HCT116 (cell line): ENCODE results near the gene CTDSPL2. TPM values are rescaled to one million over a fixed set of nuclear protein-coding genes. Genes with fewer than 3 reads are reported as not detected.

Source experiments
- ATAC-seq: fragments of 200-7000 bp; cut with Tn5 transposase; 2 replicates; pipeline ENCODE4 v1.9.1; 2020; ENCODE audit warnings: mild to moderate bottlenecking, moderate library complexity
- BruUV-seq: library from RNA; stranded (reverse); fragments of 400-500 nt; replicated peaks from 2 replicates; lab custom pipeline; 2021; lab: Mats Ljungman, UMichigan
- CTCF ChIA-PET: fragments of 300-600 bp; sonication (Branson Sonifier 250); formaldehyde crosslinking; loops from one replicate; lab custom pipeline; 2021; ENCODE audit warnings: antibody characterized with exemption; lab: Charles Lee
- POLR2A ChIA-PET: fragments of 300-600, 350-600 bp; sonication (Branson Sonifier 250); formaldehyde crosslinking; loops from one replicate; lab custom pipeline; 2021; ENCODE audit warnings: antibody characterized with exemption; lab: Charles Lee
- RAD21 ChIA-PET, 2 experiments: fragments of 300-600 bp; sonication (Branson Sonifier 250); formaldehyde crosslinking; loops; one replicate each; lab custom pipeline; 2023; ENCODE audit warnings: low total read pairs in 2 of 2; ENCODE audit not compliant: uncharacterized antibody in 2 of 2, unreplicated experiment in 2 of 2, low non-redundant PET in 1 of 2; lab: Charles Lee
- DNase-seq: peaks from one replicate; pipeline ENCODE4 v3.0.0-alpha.2; 2010; ENCODE audit warnings: low read depth, low spot score
- H2AFZ ChIP-seq: fragments of 200-600 bp; shearing (Covaris generic), sonication (generic); 2 replicates; pipeline ENCODE4 v1.6.1; 2017; ENCODE audit warnings: low read depth, mixed run types, mixed read lengths, antibody characterized with exemption, low read length; ENCODE audit not compliant: poor library complexity, severe bottlenecking
- H3K27ac ChIP-seq: 2 replicates; pipeline ENCODE4 v1.5.1; 2012; ENCODE audit warnings: low read depth, low read length
- H3K27me3 ChIP-seq: fragments of 200-600 bp; sonication (generic); 2 replicates; pipeline ENCODE4 v1.6.1; 2016; ENCODE audit warnings: mixed run types, low read length, mixed read lengths; ENCODE audit not compliant: insufficient read depth
- H3K36me3 ChIP-seq, 2 experiments: fragments of 200-500 bp in 1 of 2; fragments of 200-600 bp in 1 of 2; sonication (Bioruptor generic) in 1 of 2; sonication (generic) in 1 of 2; 2 replicates each; pipeline versions ENCODE4 v1.5.1 to v1.6.1; 2014 to 2016; ENCODE audit warnings: low read length in 2 of 2, inconsistent platforms in 1 of 2, mixed read lengths in 1 of 2, mixed run types in 1 of 2; ENCODE audit not compliant: insufficient read depth in 2 of 2, control insufficient read depth in 1 of 2
- H3K4me1 ChIP-seq, 2 experiments: fragments of 200-600 bp in 1 of 2; sonication (generic) in 1 of 2; 2 replicates each; pipeline versions ENCODE4 v1.5.1 to v1.6.1; 2012 to 2017; ENCODE audit warnings: low read length in 2 of 2, inconsistent platforms in 1 of 2, mild to moderate bottlenecking in 1 of 2, mixed read lengths in 1 of 2, mixed run types in 1 of 2, moderate library complexity in 1 of 2; ENCODE audit not compliant: insufficient read depth in 2 of 2, control insufficient read depth in 1 of 2
- H3K4me2 ChIP-seq: fragments of 200-600 bp; sonication (generic); 2 replicates; pipeline ENCODE4 v1.6.1; 2017; ENCODE audit warnings: mixed run types, low read length, mixed read lengths
- H3K4me3 ChIP-seq, 2 experiments: fragments of 200-600 bp in 1 of 2; sonication (generic) in 1 of 2; replicated peaks in 1 of 2; 2 replicates each; pipeline ENCODE4 v1.5.1; 2011 to 2016; ENCODE audit warnings: low read length in 2 of 2, control low read depth in 1 of 2, low read depth in 1 of 2, mild to moderate bottlenecking in 1 of 2, mixed read lengths in 1 of 2, mixed run types in 1 of 2
- H3K79me2 ChIP-seq: fragments of 200-600 bp; sonication (generic); 2 replicates; pipeline ENCODE4 v1.6.1; 2017; ENCODE audit warnings: mild to moderate bottlenecking, mixed run types, low read length, moderate library complexity, mixed read lengths; ENCODE audit not compliant: insufficient read depth
- H3K9ac ChIP-seq: fragments of 200-600 bp; sonication (generic); 2 replicates; pipeline ENCODE4 v1.6.1; 2016; ENCODE audit warnings: low read length, mixed read lengths
- H3K9me2 ChIP-seq: fragments of 200-600 bp; sonication (generic), shearing (Covaris generic); 2 replicates; pipeline ENCODE4 v1.6.1; 2017; ENCODE audit warnings: mixed run types, mild to moderate bottlenecking, moderate library complexity; ENCODE audit not compliant: insufficient read depth
- H3K9me3 ChIP-seq, 2 experiments: fragments of 200-500 bp in 1 of 2; fragments of 200-600 bp in 1 of 2; sonication (Bioruptor generic) in 1 of 2; sonication (generic) in 1 of 2; 2 replicates each; pipeline ENCODE4 v1.6.1; 2014 to 2017; ENCODE audit warnings: low read length in 2 of 2, mixed read lengths in 2 of 2, inconsistent platforms in 1 of 2, low read depth in 1 of 2, mild to moderate bottlenecking in 1 of 2, mixed run types in 1 of 2, moderate library complexity in 1 of 2; ENCODE audit not compliant: control insufficient read depth in 1 of 2, insufficient read depth in 1 of 2
- H4K20me1 ChIP-seq: fragments of 200-600 bp; sonication (generic), shearing (Covaris generic); 2 replicates; pipeline ENCODE4 v1.6.1; 2017; ENCODE audit warnings: mixed run types, mild to moderate bottlenecking, moderate library complexity; ENCODE audit not compliant: insufficient read depth
- ATF3 ChIP-seq: IDR thresholded peaks from 2 replicates; pipeline ENCODE4 v1.6.1; 2012
- CEBPB ChIP-seq: IDR thresholded peaks from 2 replicates; pipeline ENCODE4 v1.6.1; 2012; ENCODE audit warnings: low read depth
- CTCF ChIP-seq, 3 experiments: fragments of 200-600 bp in 1 of 3; sonication (generic) in 1 of 3; IDR thresholded peaks in 2 of 3; conservative IDR thresholded peaks in 1 of 3; 2 replicates each; pipeline ENCODE4 v1.5.1; 2012 to 2017; ENCODE audit warnings: low read depth in 2 of 3, low read length in 2 of 3, antibody characterized with exemption in 1 of 3, borderline replicate concordance in 1 of 3, control low read depth in 1 of 3, mild to moderate bottlenecking in 1 of 3, mixed read lengths in 1 of 3, mixed run types in 1 of 3, moderate library complexity in 1 of 3; ENCODE audit not compliant: insufficient read depth in 1 of 3
- EGR1 ChIP-seq: IDR thresholded peaks from 2 replicates; pipeline ENCODE4 v1.6.1; 2012; ENCODE audit warnings: low read depth
- ELF1 ChIP-seq: IDR thresholded peaks from 2 replicates; pipeline ENCODE4 v1.6.1; 2012; ENCODE audit warnings: low read depth, borderline replicate concordance
- EZH2 ChIP-seq: fragments of 200-600 bp; sonication (generic); IDR thresholded peaks from 2 replicates; pipeline ENCODE4 v1.6.1; 2017; ENCODE audit warnings: antibody characterized with exemption, mixed run types
- EZH2phosphoT487 ChIP-seq: fragments of 200-600 bp; IDR thresholded peaks from 2 replicates; pipeline ENCODE4 v1.6.1; 2018; ENCODE audit warnings: antibody characterized with exemption, borderline replicate concordance
- MAX ChIP-seq: IDR thresholded peaks from 2 replicates; pipeline ENCODE4 v1.6.1; 2012
- POLR2A ChIP-seq: IDR thresholded peaks from 2 replicates; pipeline ENCODE4 v1.7.0; 2011; ENCODE audit warnings: borderline replicate concordance; ENCODE audit not compliant: insufficient read depth, insufficient read length; ENCODE audit errors: extremely low read depth
- RAD21 ChIP-seq: IDR thresholded peaks from 2 replicates; pipeline ENCODE4 v1.6.1; 2012; ENCODE audit warnings: low read depth, mild to moderate bottlenecking
- SIN3A ChIP-seq: IDR thresholded peaks from 2 replicates; pipeline ENCODE4 v1.6.1; 2012; ENCODE audit warnings: low read depth
- SP1 ChIP-seq: IDR thresholded peaks from 2 replicates; pipeline ENCODE4 v1.6.1; 2012; ENCODE audit warnings: low read depth
- SRF ChIP-seq: IDR thresholded peaks from 2 replicates; pipeline ENCODE4 v1.6.1; 2012; ENCODE audit warnings: low read depth
- TCF7L2 ChIP-seq: IDR thresholded peaks from 2 replicates; pipeline ENCODE4 v1.7.0; 2011; ENCODE audit warnings: borderline replicate concordance, inconsistent platforms; ENCODE audit not compliant: insufficient read depth, insufficient read length; ENCODE audit errors: extremely low read depth
- YY1 ChIP-seq: IDR thresholded peaks from 2 replicates; pipeline ENCODE4 v1.6.1; 2011; ENCODE audit warnings: low read length, low read depth, moderate library complexity, mild to moderate bottlenecking; ENCODE audit not compliant: insufficient replicate concordance; ENCODE audit errors: extremely low read depth
- ZBTB33 ChIP-seq: IDR thresholded peaks from 2 replicates; pipeline ENCODE4 v1.6.1; 2011; ENCODE audit warnings: mild to moderate bottlenecking, low read length, moderate library complexity; ENCODE audit not compliant: insufficient replicate concordance; ENCODE audit errors: extremely low read depth
- ZNF274 ChIP-seq: fragments of 200-500 bp; sonication (Bioruptor generic); IDR thresholded peaks from 2 replicates; pipeline ENCODE4 v1.6.1; 2014; ENCODE audit warnings: mild to moderate bottlenecking, low read depth, low read length, inconsistent platforms
- intact Hi-C: fragments of 100-400 bp; cut with micrococcal nuclease; formaldehyde crosslinking; loops from 2 replicates; pipeline ENCODE4 v1.10.0; 2022
- total RNA-seq: library from RNA; stranded (reverse); gene quantifications from one replicate; pipeline ENCODE4 v1.2.1, GENCODE V29; 2021; ENCODE audit not compliant: unreplicated experiment
- TF ChIP-seq, protein P1 (sequence below): IDR thresholded peaks from 2 replicates; pipeline ENCODE4 v1.6.1; 2012; ENCODE audit warnings: low read depth

CTDSPL2 gene
- total RNA-seq, 1 experiment from 2014 or later = 56.0 TPM

DNA sequence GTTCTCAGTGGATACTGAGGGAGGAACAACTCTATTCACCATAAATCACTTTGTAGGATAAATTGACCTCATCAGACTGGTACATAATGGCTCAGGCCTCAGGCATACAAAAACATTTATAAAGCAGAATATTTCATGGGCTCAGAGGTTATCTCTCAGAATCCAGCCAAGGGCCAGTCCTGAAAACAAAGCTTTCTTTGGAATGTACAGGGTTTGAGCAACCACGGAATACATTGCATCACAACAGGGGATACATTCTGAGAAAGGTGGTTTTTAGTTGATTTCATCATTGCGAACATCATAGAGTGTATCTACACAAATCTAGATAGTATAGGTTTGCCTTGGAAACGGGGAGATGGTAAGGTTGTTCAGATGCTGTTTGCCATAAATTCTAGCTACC lies 33.4 kb upstream of the CTDSPL2 start:
- POLR2A ChIA-PET = no interaction called here
- Histone ChIP-seq H3K4me1 (no peaks in the 10 kb centered on the region), H3K36me3 (no peaks in the 10 kb centered on the region), H3K79me2 (no peaks in the 10 kb centered on the region), H3K9ac (no peak overlapping the region), H3K4me2 (no peak overlapping the region), H4K20me1 (peaks cover 3% of the 10 kb centered on the region; the same call in 1 of the 2 replicates), H2AFZ (no peak overlapping the region), H3K27ac (no peak overlapping the region), H3K27me3 (no peaks in the 10 kb centered on the region), H3K9me3 (no peaks in the 10 kb centered on the region), H3K4me3 (no peak overlapping the region), H3K9me2 (no peaks in the 10 kb centered on the region)
- ATAC-seq = no peak
- TF ChIP-seq TCF7L2 (no peak), SP1 (no peak), CTCF (IDR thresholded peaks at IDR 0.05 in 2 of 3, conservative IDR thresholded peaks at IDR 0.05 in 1 of 3; ENCODE audit: borderline replicate concordance in 1 of 3, insufficient read depth in 1 of 3, low read depth in 2 of 3, low read length in 2 of 3) (no peak), EZH2phosphoT487 (no peak), ZNF274 (no peak), SIN3A (no peak), EGR1 (no peak), ELF1 (no peak), SRF (no peak), ZBTB33 (no peak), MAX (no peak), EZH2 (no peak), CEBPB (no peak), RAD21 (no peak), POLR2A (no peak), ATF3 (no peak), YY1 (no peak)
- TF ChIP-seq, protein P1, sequence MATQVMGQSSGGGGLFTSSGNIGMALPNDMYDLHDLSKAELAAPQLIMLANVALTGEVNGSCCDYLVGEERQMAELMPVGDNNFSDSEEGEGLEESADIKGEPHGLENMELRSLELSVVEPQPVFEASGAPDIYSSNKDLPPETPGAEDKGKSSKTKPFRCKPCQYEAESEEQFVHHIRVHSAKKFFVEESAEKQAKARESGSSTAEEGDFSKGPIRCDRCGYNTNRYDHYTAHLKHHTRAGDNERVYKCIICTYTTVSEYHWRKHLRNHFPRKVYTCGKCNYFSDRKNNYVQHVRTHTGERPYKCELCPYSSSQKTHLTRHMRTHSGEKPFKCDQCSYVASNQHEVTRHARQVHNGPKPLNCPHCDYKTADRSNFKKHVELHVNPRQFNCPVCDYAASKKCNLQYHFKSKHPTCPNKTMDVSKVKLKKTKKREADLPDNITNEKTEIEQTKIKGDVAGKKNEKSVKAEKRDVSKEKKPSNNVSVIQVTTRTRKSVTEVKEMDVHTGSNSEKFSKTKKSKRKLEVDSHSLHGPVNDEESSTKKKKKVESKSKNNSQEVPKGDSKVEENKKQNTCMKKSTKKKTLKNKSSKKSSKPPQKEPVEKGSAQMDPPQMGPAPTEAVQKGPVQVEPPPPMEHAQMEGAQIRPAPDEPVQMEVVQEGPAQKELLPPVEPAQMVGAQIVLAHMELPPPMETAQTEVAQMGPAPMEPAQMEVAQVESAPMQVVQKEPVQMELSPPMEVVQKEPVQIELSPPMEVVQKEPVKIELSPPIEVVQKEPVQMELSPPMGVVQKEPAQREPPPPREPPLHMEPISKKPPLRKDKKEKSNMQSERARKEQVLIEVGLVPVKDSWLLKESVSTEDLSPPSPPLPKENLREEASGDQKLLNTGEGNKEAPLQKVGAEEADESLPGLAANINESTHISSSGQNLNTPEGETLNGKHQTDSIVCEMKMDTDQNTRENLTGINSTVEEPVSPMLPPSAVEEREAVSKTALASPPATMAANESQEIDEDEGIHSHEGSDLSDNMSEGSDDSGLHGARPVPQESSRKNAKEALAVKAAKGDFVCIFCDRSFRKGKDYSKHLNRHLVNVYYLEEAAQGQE = no peak
- intact Hi-C loops = no loop called here
- no peak for DNase-seq
- CTCF ChIA-PET = no interaction called here
- RAD21 ChIA-PET = no interaction called here
- no TSS peak for BruUV-seq
